ENCODE measurements around the gene RASGEF1C. TPM values are rescaled to one million over a fixed set of nuclear protein-coding genes. Genes with fewer than 3 reads are reported as not detected.

Gene RASGEF1C
- total RNA-seq, 2 experiments from 2014 or later: not detected

DNA sequence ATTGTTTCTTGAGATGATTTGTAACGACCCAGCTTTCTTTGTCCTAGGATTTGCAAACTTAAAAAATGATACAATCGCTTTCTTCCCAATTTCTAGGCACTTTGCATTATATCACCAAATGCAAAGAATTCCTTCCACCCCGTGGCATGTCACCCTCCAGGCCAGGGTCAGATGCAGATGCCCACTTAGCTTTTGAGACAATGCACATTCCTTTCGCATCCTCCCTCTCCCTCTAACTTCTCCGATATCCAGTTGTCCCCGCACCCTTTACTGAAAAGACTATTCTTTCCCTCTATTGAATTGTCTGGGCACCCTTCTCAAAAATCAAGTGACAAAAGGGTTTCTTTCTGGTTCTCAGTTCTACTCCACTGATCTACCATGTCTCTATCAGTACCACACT, 154.8 kb downstream of the RASGEF1C start:
- no peaks in the 10 kb centered on the region for H4K20me1 ChIP-seq (ENCODE audit: insufficient read depth, low read length)
- no peak overlapping the region for H3K4me3 ChIP-seq (ENCODE audit: low read depth, low read length, poor library complexity, severe bottlenecking)
- no peak for DNase-seq (ENCODE audit: low spot score)
- CTCF ChIA-PET (ENCODE audit: unreplicated experiment): no interaction called here
- POLR2A ChIA-PET: no interaction called here
- no peak overlapping the region for H3K27ac ChIP-seq (ENCODE audit: low read depth, low read length, poor library complexity, severe bottlenecking)
- no peaks in the 10 kb centered on the region for H3K79me2 ChIP-seq (ENCODE audit: insufficient read depth, low read depth, low read length)
- no peaks in the 10 kb centered on the region for H3K9me3 ChIP-seq (ENCODE audit: low read length)
- TF ChIP-seq, protein P1, sequence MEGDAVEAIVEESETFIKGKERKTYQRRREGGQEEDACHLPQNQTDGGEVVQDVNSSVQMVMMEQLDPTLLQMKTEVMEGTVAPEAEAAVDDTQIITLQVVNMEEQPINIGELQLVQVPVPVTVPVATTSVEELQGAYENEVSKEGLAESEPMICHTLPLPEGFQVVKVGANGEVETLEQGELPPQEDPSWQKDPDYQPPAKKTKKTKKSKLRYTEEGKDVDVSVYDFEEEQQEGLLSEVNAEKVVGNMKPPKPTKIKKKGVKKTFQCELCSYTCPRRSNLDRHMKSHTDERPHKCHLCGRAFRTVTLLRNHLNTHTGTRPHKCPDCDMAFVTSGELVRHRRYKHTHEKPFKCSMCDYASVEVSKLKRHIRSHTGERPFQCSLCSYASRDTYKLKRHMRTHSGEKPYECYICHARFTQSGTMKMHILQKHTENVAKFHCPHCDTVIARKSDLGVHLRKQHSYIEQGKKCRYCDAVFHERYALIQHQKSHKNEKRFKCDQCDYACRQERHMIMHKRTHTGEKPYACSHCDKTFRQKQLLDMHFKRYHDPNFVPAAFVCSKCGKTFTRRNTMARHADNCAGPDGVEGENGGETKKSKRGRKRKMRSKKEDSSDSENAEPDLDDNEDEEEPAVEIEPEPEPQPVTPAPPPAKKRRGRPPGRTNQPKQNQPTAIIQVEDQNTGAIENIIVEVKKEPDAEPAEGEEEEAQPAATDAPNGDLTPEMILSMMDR (conservative IDR thresholded peaks at IDR 0.05; ENCODE audit: low read length): no peak
- no peak for TF ChIP-seq EZH2phosphoT487 (IDR thresholded peaks at IDR 0.05; ENCODE audit: borderline replicate concordance, low read depth, low read length)
- H3K4me2 ChIP-seq (ENCODE audit: low read length): no peak overlapping the region
- H3K9me2 ChIP-seq (ENCODE audit: insufficient read depth, low read length): no peaks in the 10 kb centered on the region
- H2AFZ ChIP-seq (ENCODE audit: low read length): no peak overlapping the region
- H3K4me1 ChIP-seq (ENCODE audit: insufficient read depth, low read length, poor library complexity, severe bottlenecking): no peaks in the 10 kb centered on the region
- BruUV-seq (replicated peaks): no TSS peak
- intact Hi-C loops (cut with micrococcal nuclease; ENCODE audit: unreplicated experiment): no loop called here
- H3K36me3 ChIP-seq (ENCODE audit: insufficient read depth, low read length): no peaks in the 10 kb centered on the region

DNA sequence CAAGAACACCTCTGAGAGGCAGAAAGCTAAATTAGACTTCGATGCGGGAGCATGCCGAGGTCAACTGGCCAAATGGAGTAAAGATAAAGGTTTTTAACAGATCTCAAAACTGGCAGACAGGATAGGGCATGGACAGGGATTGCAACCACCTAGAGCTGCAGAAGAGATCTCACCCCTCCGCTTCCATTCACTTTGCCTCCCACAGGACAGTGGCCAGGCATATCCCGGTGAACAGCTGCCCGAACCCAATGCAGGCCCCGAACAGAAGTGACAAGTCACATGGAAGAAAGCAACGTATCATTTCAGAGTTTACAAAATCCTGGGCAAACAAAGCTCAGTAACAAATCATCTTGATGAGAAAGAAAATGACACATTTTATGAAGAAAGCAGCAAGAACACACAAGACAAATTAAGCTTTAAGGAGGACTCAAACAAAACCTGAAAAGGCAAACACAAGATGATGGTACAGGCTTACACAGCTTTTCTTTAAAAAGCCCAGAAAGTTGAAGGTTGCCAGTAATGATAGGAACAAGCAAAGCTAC, 155.9 kb downstream of the RASGEF1C start:
- CTCF ChIA-PET (ENCODE audit: unreplicated experiment): no interaction called here
- no peak overlapping the region for H2AFZ ChIP-seq (ENCODE audit: low read length)
- no peaks in the 10 kb centered on the region for H4K20me1 ChIP-seq (ENCODE audit: insufficient read depth, low read length)
- POLR2A ChIA-PET: no interaction called here
- no peak for DNase-seq (ENCODE audit: low spot score)
- no peaks in the 10 kb centered on the region for H3K9me2 ChIP-seq (ENCODE audit: insufficient read depth, low read length)
- no peaks in the 10 kb centered on the region for H3K4me1 ChIP-seq (ENCODE audit: insufficient read depth, low read length, poor library complexity, severe bottlenecking)
- no peak overlapping the region for H3K4me3 ChIP-seq (ENCODE audit: low read depth, low read length, poor library complexity, severe bottlenecking)
- no peak overlapping the region for H3K4me2 ChIP-seq (ENCODE audit: low read length)
- no peak for TF ChIP-seq EZH2phosphoT487 (IDR thresholded peaks at IDR 0.05; ENCODE audit: borderline replicate concordance, low read depth, low read length)
- TF ChIP-seq, protein P1 (conservative IDR thresholded peaks at IDR 0.05; ENCODE audit: low read length): no peak
- H3K9me3 ChIP-seq (ENCODE audit: low read length): no peaks in the 10 kb centered on the region
- BruUV-seq (replicated peaks): no TSS peak
- no peaks in the 10 kb centered on the region for H3K36me3 ChIP-seq (ENCODE audit: insufficient read depth, low read length)
- no peak overlapping the region for H3K27ac ChIP-seq (ENCODE audit: low read depth, low read length, poor library complexity, severe bottlenecking)
- no peaks in the 10 kb centered on the region for H3K79me2 ChIP-seq (ENCODE audit: insufficient read depth, low read depth, low read length)
- intact Hi-C loops (cut with micrococcal nuclease; ENCODE audit: unreplicated experiment): no loop called here

DNA sequence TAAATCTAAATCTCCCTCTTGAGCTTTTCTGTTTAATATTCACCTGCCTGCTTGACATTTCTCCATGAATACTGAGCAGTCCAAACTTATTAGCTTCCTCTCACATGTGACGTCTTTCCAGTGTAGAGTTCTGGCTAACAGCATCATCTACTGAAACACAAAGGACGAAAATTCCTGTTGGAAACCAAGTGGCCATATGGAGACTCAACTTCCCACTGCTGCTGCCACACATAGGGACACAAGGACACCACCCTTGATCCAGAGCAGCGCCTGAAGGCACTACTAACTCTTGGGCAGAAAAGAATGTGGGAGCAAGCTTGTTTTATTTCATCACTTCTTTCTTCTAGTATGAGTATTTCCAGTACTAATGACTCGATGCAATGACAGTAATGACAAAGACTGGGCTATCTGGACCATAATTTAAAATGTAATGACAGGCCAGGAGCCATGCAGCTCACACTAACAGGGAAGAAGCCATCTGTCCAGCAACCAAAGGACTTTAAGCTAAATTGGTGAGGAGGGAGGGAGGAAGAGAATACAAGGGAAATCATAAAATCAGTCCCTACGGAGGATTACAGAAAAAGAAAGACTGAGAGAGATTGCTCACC, 156.7 kb downstream of the RASGEF1C start:
- DNase-seq (ENCODE audit: low spot score): no peak
- Histone ChIP-seq H3K4me2 (ENCODE audit: low read length) (no peak overlapping the region), H3K4me3 (ENCODE audit: low read depth, low read length, poor library complexity, severe bottlenecking) (no peak overlapping the region), H4K20me1 (ENCODE audit: insufficient read depth, low read length) (no peaks in the 10 kb centered on the region), H3K27ac (ENCODE audit: low read depth, low read length, poor library complexity, severe bottlenecking) (no peak overlapping the region), H3K9me3 (ENCODE audit: low read length) (no peaks in the 10 kb centered on the region), H3K36me3 (ENCODE audit: insufficient read depth, low read length) (no peaks in the 10 kb centered on the region), H3K4me1 (ENCODE audit: insufficient read depth, low read length, poor library complexity, severe bottlenecking) (no peaks in the 10 kb centered on the region), H3K9me2 (ENCODE audit: insufficient read depth, low read length) (no peaks in the 10 kb centered on the region), H2AFZ (ENCODE audit: low read length) (no peak overlapping the region), H3K79me2 (ENCODE audit: insufficient read depth, low read depth, low read length) (no peaks in the 10 kb centered on the region)
- intact Hi-C loops (cut with micrococcal nuclease; ENCODE audit: unreplicated experiment): no loop called here
- ChIA-PET CTCF (ENCODE audit: unreplicated experiment) (no interaction called here), POLR2A (no interaction called here)
- TF ChIP-seq, protein P1 (conservative IDR thresholded peaks at IDR 0.05; ENCODE audit: low read length): no peak
- TF ChIP-seq EZH2phosphoT487 (IDR thresholded peaks at IDR 0.05; ENCODE audit: borderline replicate concordance, low read depth, low read length): no peak
- BruUV-seq (replicated peaks): no TSS peak
